ENCODE results near the gene PDLIM5.

The PDLIM5 gene

GRCh38 chr4:94416981-94417380, 34.8 kb upstream of the PDLIM5 start:
- no peak for TF ChIP-seq ZBTB7A (IDR thresholded peaks at IDR 0.05; ENCODE audit: low read depth)
- no peak for TF ChIP-seq EGR1 (IDR thresholded peaks at IDR 0.05)
- no peak for TF ChIP-seq TCF12 (IDR thresholded peaks at IDR 0.05; ENCODE audit: low read depth)
- TF ChIP-seq NFIC (IDR thresholded peaks at IDR 0.05), result no peak
- TF ChIP-seq USF1 (IDR thresholded peaks at IDR 0.05), result no peak
- TF ChIP-seq REST (IDR thresholded peaks at IDR 0.05; ENCODE audit: low read depth), result no peak
- TF ChIP-seq TEAD4 (IDR thresholded peaks at IDR 0.05), result no peak
- TF ChIP-seq FOXM1 (IDR thresholded peaks at IDR 0.05; ENCODE audit: borderline replicate concordance, low read depth), result no peak
- no peak for TF ChIP-seq CREB1 (IDR thresholded peaks at IDR 0.05; ENCODE audit: low read depth)
- TF ChIP-seq CEBPB (IDR thresholded peaks at IDR 0.05), result no peak
- TF ChIP-seq EP300 (IDR thresholded peaks at IDR 0.05; ENCODE audit: borderline replicate concordance), result no peak
- TF ChIP-seq RAD21 (IDR thresholded peaks at IDR 0.05; ENCODE audit: low read depth), result no peak
- TF ChIP-seq YY1 (IDR thresholded peaks at IDR 0.05; ENCODE audit: low read depth), result no peak
- no peak for TF ChIP-seq TAF1 (IDR thresholded peaks at IDR 0.05; ENCODE audit: low read depth)
- TF ChIP-seq MAX (IDR thresholded peaks at IDR 0.05), result no peak

- no peak for TF ChIP-seq TCF12 (IDR thresholded peaks at IDR 0.05; ENCODE audit: low read depth)
- no peak for TF ChIP-seq CREB1 (IDR thresholded peaks at IDR 0.05; ENCODE audit: low read depth)
- TF ChIP-seq REST (IDR thresholded peaks at IDR 0.05; ENCODE audit: low read depth), result no peak
- no peak for TF ChIP-seq YY1 (IDR thresholded peaks at IDR 0.05; ENCODE audit: low read depth)
- TF ChIP-seq EGR1 (IDR thresholded peaks at IDR 0.05), result no peak
These were observed 32.2 kb upstream of the PDLIM5 start for GRCh38 chr4:94419549-94419948.

GRCh38 chr4:94419956-94420355, 31.8 kb upstream of the PDLIM5 start:
- TF ChIP-seq RAD21 (IDR thresholded peaks at IDR 0.05; ENCODE audit: low read depth) (no peak), USF1 (IDR thresholded peaks at IDR 0.05) (no peak), TCF12 (IDR thresholded peaks at IDR 0.05; ENCODE audit: low read depth) (no peak), REST (IDR thresholded peaks at IDR 0.05; ENCODE audit: low read depth) (no peak), NFIC (IDR thresholded peaks at IDR 0.05) (no peak), CREB1 (IDR thresholded peaks at IDR 0.05; ENCODE audit: low read depth) (no peak), FOXM1 (IDR thresholded peaks at IDR 0.05; ENCODE audit: borderline replicate concordance, low read depth) (no peak), TEAD4 (IDR thresholded peaks at IDR 0.05) (no peak), CEBPB (IDR thresholded peaks at IDR 0.05) (no peak), ZBTB7A (IDR thresholded peaks at IDR 0.05; ENCODE audit: low read depth) (no peak), YY1 (IDR thresholded peaks at IDR 0.05; ENCODE audit: low read depth) (no peak), EGR1 (IDR thresholded peaks at IDR 0.05) (no peak), TAF1 (IDR thresholded peaks at IDR 0.05; ENCODE audit: low read depth) (no peak), EP300 (IDR thresholded peaks at IDR 0.05; ENCODE audit: borderline replicate concordance) (no peak), MAX (IDR thresholded peaks at IDR 0.05) (no peak)

GRCh38 chr4:94420356-94420755, 31.4 kb upstream of the PDLIM5 start:
- TF ChIP-seq USF1 (IDR thresholded peaks at IDR 0.05) (no peak), TEAD4 (IDR thresholded peaks at IDR 0.05) (no peak), FOXM1 (IDR thresholded peaks at IDR 0.05; ENCODE audit: borderline replicate concordance, low read depth) (no peak), CREB1 (IDR thresholded peaks at IDR 0.05; ENCODE audit: low read depth) (no peak), NFIC (IDR thresholded peaks at IDR 0.05) (no peak), TAF1 (IDR thresholded peaks at IDR 0.05; ENCODE audit: low read depth) (no peak), TCF12 (IDR thresholded peaks at IDR 0.05; ENCODE audit: low read depth) (no peak), YY1 (IDR thresholded peaks at IDR 0.05; ENCODE audit: low read depth) (no peak), RAD21 (IDR thresholded peaks at IDR 0.05; ENCODE audit: low read depth) (no peak), ZBTB7A (IDR thresholded peaks at IDR 0.05; ENCODE audit: low read depth) (no peak), REST (IDR thresholded peaks at IDR 0.05; ENCODE audit: low read depth) (no peak)
